Nucleus accumbens (tissue), 56 donors: Measurements from ENCODE around the gene PTX3.

Source experiments
- DNase-seq, 56 donors: peaks; one replicate each; lab custom pipeline; 2025; lab: John Stamatoyannopoulos, UW

Gene PTX3

DNA sequence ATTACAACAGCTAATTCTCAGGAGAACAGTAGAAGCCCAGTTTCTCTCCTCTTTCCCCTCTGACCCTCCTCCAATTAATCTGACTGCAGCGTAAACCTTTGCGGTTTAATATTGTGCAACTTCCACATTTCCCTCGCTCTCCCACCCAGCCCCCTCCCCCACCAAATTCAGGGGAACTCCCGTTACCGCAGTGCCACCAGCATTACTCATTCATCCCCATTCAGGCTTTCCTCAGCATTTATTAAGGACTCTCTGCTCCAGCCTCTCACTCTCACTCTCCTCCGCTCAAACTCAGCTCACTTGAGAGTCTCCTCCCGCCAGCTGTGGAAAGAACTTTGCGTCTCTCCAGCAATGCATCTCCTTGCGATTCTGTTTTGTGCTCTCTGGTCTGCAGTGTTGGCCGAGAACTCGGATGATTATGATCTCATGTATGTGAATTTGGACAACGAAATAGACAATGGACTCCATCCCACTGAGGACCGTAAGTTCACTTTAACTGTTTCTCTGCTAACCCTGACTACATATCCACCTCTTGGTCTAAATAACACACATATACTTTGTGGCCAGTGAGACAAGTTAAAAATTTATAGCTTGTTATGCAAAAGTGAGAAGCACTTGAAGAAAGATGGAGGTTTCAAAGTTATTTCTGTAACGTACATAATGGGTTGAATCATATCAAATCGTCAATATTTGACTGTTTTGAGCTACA is at the start of gene PTX3:
TSS of gene PTX3 (plus strand) at position 268 of the 709 bp plus-strand sequence. CDS start at position 352, 84 bp downstream.
- peak in 4 of 56 donors; percentile 1 to 4 (median 2) for DNase-seq

DNA sequence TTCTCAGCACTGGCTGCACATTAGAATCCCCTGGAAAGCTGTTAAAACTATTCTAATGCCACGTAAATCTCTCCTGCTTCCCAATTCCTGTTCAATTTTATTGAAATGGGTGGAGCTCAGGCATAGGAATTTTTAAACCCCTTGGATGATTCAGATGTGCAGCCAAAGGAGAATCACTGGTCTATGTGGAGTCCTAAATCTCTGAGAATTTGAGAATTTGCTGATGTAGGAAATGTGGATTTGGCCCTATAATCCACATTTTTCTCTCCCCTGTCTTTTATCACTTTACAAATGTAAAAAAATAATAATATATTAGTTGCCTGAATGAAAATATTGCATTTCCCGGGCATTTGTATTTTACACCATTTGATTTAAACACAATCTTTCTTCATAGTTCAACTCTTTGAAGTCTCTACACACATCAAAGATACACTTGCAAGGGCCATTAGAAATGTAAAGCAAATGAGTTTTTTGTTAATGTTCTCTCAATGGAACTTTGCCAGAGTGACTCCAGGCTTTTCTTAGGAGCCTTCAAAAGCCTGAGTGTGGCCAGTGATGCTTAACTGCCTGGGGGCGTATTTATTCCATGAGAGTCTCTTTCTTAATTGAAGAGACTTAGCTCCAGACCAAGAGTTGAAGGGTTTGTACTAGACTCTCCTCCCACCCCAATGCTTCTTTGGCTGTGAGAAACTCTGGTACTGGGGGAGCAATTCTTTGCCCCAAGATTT is 48.8 kb upstream of the PTX3 start:
- no peak for DNase-seq

- no peak for DNase-seq
Measured at GRCh38 chr3:157388976-157389375, 47.7 kb upstream of the PTX3 start.

DNA sequence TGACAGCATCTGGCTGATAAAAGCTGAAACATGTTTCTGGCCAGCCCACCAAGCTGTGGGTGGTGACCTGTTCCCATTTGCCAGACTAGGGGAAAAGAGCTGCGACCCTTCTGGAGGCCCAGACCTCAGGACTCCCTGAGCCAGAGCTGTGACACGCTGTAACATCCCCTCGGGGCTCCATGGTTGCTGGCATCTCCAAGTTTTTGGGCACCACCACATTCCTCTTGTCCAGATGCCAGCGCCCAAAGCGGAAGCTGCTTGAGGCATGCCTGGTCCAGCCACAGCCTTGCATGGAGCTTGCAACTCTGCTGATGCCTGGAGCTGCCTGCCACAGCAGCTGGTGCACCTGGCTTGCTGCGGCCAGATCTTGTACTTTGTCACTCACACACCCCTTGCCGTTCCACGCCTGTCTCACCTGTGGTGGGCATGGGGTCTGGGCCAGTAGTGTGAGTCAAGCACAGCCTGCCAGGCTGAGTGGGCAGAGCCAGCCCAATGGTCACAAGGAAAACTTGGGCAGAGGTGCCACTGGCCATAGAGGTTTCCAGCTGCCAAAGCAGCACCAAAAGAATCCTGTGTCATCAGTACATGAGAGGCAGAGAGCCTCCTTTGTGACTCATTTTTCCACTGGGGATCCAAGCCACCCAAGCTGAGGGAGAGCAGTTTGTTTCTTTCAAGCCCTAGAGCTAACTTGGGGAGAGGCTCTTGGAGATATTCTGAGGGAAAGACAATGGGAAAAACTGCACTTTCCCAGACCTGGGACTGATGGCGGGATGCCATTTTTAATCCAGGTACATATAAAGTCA is 45.7 kb upstream of the PTX3 start:
- no peak for DNase-seq

DNA sequence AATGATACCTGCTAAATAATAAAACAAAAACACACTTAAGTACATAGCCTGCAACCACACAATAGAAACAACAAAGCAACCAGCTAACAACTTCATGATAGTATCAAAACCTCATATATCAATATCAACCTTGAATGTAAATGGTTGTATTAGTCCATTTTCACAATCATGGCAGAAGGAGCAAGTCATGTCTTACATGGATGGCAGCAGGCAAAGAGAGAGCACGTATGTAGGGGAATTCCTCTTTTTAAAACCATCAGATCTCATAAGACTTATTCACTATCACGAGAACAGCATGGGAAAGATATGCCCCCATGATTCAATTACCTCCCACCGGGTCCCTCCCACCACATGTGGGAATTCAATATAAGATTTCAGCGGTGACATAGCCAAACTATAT is 44.5 kb upstream of the PTX3 start:
- DNase-seq = no peak

- no peak for DNase-seq
Measured at GRCh38 chr3:157393113-157393512, 43.5 kb upstream of the PTX3 start.

- DNase-seq = no peak
Measured at GRCh38 chr3:157394411-157394810, 42.2 kb upstream of the PTX3 start.

DNA sequence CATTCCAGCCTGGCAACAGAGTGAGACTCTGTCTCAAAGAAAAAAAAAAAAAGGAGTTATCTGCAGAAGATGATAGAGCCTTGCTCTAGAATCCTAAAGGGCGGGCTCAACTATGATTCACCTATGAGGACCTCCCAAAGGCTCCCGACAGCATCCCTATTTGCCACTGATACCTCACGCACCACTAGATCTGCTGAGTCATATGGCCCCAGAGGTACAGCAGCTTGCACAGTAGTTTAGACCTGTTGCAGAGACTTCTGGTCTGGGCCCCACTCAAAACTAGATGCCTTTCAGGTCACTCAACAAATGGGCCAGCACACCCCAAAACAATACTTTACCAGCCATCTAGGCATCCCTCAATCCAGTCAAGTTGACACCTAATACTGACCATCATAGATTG is 38.1 kb upstream of the PTX3 start:
- DNase-seq = no peak

DNA sequence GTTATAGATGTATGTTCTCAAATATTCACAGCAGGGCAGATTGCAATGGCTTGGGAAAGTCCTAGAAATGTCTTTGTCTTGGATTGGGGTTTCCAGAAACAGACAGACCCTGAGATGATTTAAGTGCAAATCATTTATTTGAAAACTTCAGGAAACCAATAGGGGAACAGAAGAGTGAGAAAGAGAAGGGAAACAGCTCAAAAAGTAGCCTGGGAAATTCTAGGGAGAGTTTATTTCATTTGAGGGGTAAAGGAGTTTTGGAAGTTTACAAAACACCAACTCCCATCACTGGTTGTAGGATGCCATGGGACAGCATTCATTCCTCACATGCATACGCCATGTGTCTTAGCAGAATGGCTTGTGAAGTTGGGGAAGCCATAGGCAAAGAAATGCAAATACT is 32.3 kb upstream of the PTX3 start:
- no peak for DNase-seq

- no peak for DNase-seq
Measured at GRCh38 chr3:157405457-157405856, 31.2 kb upstream of the PTX3 start.

GRCh38 chr3:157406394-157406793 is 30.3 kb upstream of the PTX3 start:
- no peak for DNase-seq

- DNase-seq = no peak
Measured at GRCh38 chr3:157407769-157408168, 28.9 kb upstream of the PTX3 start.

DNA sequence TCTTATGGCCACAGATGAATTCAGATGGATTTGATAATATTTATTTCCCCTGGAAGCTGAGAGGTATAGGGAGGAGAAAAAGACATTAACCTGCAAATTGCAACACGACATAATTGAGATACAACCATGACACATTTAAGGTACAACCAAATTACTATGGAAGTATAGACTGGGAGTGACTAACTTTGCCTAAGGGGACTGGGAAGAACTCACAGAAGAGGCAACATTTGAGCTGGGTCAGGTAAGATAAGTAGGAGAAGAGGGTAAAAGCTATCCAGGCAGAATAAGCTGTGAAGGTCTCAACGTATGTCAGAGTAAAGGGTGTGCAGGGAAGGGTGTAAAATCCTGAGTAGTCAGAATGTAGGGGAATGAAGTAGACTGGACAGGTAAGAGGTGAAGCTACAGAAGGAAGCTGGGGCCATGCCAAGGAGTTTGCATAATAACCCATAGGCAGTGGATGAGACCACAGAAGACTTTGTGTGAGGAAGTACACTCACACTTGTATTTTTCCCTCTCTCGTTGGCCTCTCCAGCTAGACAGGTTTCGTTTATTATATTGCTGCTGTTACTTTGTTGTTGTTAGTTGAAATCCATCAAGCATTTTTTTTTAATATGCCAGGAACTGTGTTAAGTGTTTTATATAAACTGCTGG is 28.0 kb upstream of the PTX3 start:
- DNase-seq = no peak

GRCh38 chr3:157409516-157409915 is 27.1 kb upstream of the PTX3 start:
- DNase-seq = no peak

- DNase-seq = no peak
Measured at GRCh38 chr3:157410945-157411344, 25.7 kb upstream of the PTX3 start.

- DNase-seq = no peak
Measured at GRCh38 chr3:157412323-157412855, 24.3 kb upstream of the PTX3 start.

- no peak for DNase-seq
Measured at GRCh38 chr3:157414861-157415260, 21.8 kb upstream of the PTX3 start.

GRCh38 chr3:157416347-157417087 is 20.1 kb upstream of the PTX3 start:
- DNase-seq = no peak

DNA sequence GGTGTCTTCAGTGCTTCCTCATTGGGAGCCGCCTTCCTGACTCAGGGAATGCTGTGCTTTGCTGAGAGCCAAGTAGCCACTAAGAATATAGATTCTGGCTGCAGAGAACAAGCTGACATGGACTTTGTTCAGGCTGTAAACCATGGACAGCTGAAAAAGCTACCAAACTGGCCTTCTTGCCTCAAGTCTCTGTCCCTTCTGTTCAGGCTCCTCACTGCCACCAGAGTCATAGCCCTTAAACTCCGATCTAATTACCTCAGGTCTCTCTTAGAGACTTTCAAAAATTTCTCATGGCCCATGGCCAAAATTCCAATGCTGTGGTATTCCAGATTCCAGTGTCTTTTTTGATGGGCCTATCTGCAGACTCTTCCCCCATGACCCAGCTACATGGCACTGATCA is 19.4 kb upstream of the PTX3 start:
- DNase-seq = no peak

GRCh38 chr3:157418104-157418503 is 18.5 kb upstream of the PTX3 start:
- DNase-seq = no peak
